ENCODE data around the gene KRTAP5-2.

The KRTAP5-2 gene

DNA sequence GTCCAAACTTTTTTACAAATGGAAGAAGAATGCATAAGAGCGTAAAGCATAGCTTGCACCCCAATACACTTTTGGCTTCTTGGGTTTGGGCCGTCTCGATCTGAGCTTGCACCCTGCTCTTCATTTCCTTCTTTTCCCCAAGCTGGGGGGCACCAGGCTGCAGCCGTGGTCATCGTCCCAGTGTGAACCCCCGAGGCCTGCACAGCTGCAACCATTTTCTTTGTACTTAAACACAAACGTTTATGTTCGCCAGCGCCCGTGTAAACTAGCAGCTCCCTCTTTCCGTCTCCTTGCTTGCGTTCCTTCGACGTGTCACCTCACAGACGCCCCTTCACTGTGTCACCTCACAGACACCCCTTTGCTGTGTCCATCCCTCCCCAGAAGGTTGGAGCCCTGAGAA lies 41.6 kb upstream of the KRTAP5-2 start:
- DNase-seq (ENCODE audit: low read depth, low spot score) = no peak
- H3K9ac ChIP-seq (ENCODE audit: insufficient read length) = no peak overlapping the region
- H3K27ac ChIP-seq = no peak overlapping the region

DNA sequence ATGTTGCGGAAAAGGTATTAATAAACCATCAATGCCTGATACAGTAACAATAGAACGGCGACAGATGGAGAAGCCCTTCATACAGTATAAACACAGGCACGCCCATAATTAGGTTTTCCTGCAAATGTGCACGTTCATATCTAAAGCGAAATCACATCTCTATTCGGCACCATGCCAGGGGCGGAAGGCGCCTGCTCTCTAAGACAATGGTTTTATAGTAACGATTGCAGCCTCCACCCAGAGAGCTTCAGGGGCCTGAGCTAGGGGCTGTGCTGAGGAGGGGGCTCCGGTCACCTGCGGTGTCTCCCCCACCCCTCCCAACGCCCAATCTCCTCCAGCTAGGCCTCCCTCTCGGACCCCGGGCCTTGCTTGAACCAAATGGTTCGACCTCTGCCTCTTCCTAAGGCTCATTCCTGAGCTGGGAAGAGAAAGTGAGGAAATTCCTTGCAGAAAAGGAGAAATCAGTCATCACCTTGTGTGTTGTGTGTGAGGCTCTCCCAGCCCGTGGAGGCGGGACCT lies 41.1 kb upstream of the KRTAP5-2 start:
- peak; percentile 1 for DNase-seq (ENCODE audit: low read depth, low spot score)
- TF ChIP-seq FOXP2 (optimal IDR thresholded peaks at IDR 0.05; ENCODE audit: control extremely low read depth, extremely low read length, insufficient read depth) (no peak), EZH2 (IDR thresholded peaks at IDR 0.05) (no peak), POLR2AphosphoS5 (IDR thresholded peaks at IDR 0.05; ENCODE audit: borderline replicate concordance, low read depth, low read length) (no peak)

More for the DNA sequence above, 41.6 kb upstream of the KRTAP5-2 start:
- no peak for TF ChIP-seq FOXP2 (optimal IDR thresholded peaks at IDR 0.05; ENCODE audit: control extremely low read depth, extremely low read length, insufficient read depth)
- TF ChIP-seq EZH2 (IDR thresholded peaks at IDR 0.05) = no peak
- TF ChIP-seq POLR2AphosphoS5 (IDR thresholded peaks at IDR 0.05; ENCODE audit: borderline replicate concordance, low read depth, low read length) = no peak
- H3K36me3 ChIP-seq (ENCODE audit: insufficient read depth, low read length) = no peaks in the 10 kb centered on the region
- no peaks in the 10 kb centered on the region for H3K9me3 ChIP-seq (ENCODE audit: low read depth, low read length)
- H3K4me3 ChIP-seq = no peak overlapping the region

DNA sequence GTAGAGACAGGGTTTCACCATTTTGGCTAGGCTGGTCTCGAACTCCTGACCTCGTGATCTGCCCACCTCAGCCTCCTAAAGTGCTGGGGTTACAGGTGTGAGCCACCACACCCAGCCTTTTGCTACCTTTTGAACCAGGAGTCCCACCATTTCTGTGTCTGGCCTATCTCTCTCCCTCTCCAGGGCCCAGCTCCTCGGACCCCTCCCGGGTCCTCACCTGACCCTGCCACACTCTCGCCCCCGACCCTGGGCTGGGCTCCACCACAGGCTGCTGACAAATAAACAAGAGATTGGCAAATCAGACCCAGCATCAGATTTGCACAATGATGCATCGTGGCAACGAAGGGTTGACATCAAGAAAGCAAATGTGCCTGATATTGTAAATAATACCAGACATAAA lies 40.2 kb upstream of the KRTAP5-2 start:
- Histone ChIP-seq H3K27ac (no peak overlapping the region), H3K9me3 (ENCODE audit: low read depth, low read length) (no peaks in the 10 kb centered on the region), H3K36me3 (ENCODE audit: insufficient read depth, low read length) (no peaks in the 10 kb centered on the region), H3K4me3 (no peak overlapping the region), H3K9ac (ENCODE audit: insufficient read length) (no peak overlapping the region)
- DNase-seq (ENCODE audit: low read depth, low spot score) = no peak
- TF ChIP-seq EZH2 (IDR thresholded peaks at IDR 0.05) (no peak), FOXP2 (optimal IDR thresholded peaks at IDR 0.05; ENCODE audit: control extremely low read depth, extremely low read length, insufficient read depth) (no peak), POLR2AphosphoS5 (IDR thresholded peaks at IDR 0.05; ENCODE audit: borderline replicate concordance, low read depth, low read length) (no peak)

More for the DNA sequence above, 41.1 kb upstream of the KRTAP5-2 start:
- no peak overlapping the region for H3K4me3 ChIP-seq
- H3K27ac ChIP-seq = no peak overlapping the region
- no peaks in the 10 kb centered on the region for H3K36me3 ChIP-seq (ENCODE audit: insufficient read depth, low read length)
- no peaks in the 10 kb centered on the region for H3K9me3 ChIP-seq (ENCODE audit: low read depth, low read length)
- no peak overlapping the region for H3K9ac ChIP-seq (ENCODE audit: insufficient read length)

DNA sequence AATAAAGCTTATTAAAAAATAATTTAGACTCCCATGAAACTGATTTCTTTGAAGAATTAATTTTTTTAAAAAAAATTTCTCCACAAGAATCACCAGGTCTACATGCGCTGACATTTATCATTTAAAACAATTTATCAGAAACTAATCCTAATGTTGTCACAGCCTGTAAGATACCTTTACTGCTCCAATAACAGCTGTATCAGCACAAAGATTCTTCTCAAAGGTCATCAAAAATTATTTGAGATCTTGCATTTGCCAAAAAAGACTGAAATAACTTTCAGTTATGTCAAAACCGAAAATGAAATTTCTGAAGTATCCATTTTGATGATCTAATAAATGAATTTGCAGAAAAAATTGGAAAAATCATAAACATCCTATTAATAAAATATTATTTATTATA lies 39.5 kb upstream of the KRTAP5-2 start:
- DNase-seq (ENCODE audit: low read depth, low spot score) = no peak
- H3K4me3 ChIP-seq = no peak overlapping the region
- no peak overlapping the region for H3K9ac ChIP-seq (ENCODE audit: insufficient read length)
- TF ChIP-seq FOXP2 (optimal IDR thresholded peaks at IDR 0.05; ENCODE audit: control extremely low read depth, extremely low read length, insufficient read depth) (no peak), POLR2AphosphoS5 (IDR thresholded peaks at IDR 0.05; ENCODE audit: borderline replicate concordance, low read depth, low read length) (no peak), EZH2 (IDR thresholded peaks at IDR 0.05) (no peak)
- no peak overlapping the region for H3K27ac ChIP-seq
- no peaks in the 10 kb centered on the region for H3K9me3 ChIP-seq (ENCODE audit: low read depth, low read length)
- H3K36me3 ChIP-seq (ENCODE audit: insufficient read depth, low read length) = no peaks in the 10 kb centered on the region

DNA sequence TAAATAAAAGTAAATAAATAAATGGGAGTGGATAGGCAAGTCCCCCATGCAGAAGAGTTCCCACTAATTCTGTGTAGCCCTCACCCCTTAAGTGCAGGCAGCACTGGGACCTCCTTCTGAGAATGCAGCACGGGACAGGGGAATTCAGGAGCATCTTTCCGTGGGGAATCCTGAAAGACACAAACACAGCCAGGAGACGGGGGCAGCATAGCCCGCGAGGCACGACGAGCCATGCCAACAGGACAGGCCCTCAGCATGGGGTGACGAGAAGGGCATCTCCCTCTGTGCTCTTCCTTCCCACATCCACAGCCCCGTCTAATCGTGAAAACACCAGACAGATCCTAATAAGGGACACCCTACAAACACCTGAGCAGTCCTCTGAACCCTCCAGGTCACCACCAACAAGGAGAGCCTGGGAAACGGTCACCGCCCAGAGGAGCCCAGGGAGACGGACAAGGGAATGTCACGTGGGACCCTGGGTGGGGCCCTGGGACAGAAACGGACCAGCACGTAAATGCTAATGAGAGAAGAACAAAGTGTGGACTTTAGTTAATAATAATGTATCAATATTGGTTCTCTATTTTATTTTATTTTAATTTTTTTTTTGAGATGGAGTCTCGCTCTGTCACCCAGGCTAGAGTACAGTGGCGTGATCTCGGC lies 38.3 kb upstream of the KRTAP5-2 start:
- no peaks in the 10 kb centered on the region for H3K36me3 ChIP-seq (ENCODE audit: insufficient read depth, low read length)
- H3K27ac ChIP-seq = no peak overlapping the region
- no peak overlapping the region for H3K4me3 ChIP-seq
- no peaks in the 10 kb centered on the region for H3K9me3 ChIP-seq (ENCODE audit: low read depth, low read length)
- no peak for TF ChIP-seq FOXP2 (optimal IDR thresholded peaks at IDR 0.05; ENCODE audit: control extremely low read depth, extremely low read length, insufficient read depth)
- TF ChIP-seq POLR2AphosphoS5 (IDR thresholded peaks at IDR 0.05; ENCODE audit: borderline replicate concordance, low read depth, low read length) = no peak
- TF ChIP-seq EZH2 (IDR thresholded peaks at IDR 0.05) = no peak
- no peak for DNase-seq (ENCODE audit: low read depth, low spot score)
- H3K9ac ChIP-seq (ENCODE audit: insufficient read length) = no peak overlapping the region

DNA sequence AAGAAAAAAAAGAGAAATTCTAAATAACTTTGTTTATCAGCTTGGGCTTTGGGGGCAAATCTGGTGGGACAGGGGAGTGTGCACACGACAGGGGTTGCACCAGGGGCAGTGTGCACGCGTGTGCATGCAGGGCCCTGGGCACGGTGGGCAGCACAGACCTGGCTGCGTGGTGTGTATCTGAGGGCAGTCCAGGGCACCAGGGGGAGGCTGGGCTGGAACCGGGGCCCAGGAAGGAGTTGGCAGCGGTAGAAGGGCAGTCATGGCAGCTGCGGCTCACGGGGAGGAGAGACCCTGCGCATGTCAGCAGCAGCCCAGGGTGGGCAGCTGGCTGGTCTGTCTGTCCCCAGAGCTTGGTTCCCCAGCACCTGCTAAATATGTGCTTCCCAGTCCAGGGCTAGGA lies 35.8 kb upstream of the KRTAP5-2 start:
- Histone ChIP-seq H3K9me3 (ENCODE audit: low read depth, low read length) (no peaks in the 10 kb centered on the region), H3K27ac (no peak overlapping the region), H3K36me3 (ENCODE audit: insufficient read depth, low read length) (no peaks in the 10 kb centered on the region), H3K9ac (ENCODE audit: insufficient read length) (no peak overlapping the region), H3K4me3 (no peak overlapping the region)
- no peak for DNase-seq (ENCODE audit: low read depth, low spot score)
- no peak for TF ChIP-seq FOXP2 (optimal IDR thresholded peaks at IDR 0.05; ENCODE audit: control extremely low read depth, extremely low read length, insufficient read depth)
- no peak for TF ChIP-seq POLR2AphosphoS5 (IDR thresholded peaks at IDR 0.05; ENCODE audit: borderline replicate concordance, low read depth, low read length)
- no peak for TF ChIP-seq EZH2 (IDR thresholded peaks at IDR 0.05)

DNA sequence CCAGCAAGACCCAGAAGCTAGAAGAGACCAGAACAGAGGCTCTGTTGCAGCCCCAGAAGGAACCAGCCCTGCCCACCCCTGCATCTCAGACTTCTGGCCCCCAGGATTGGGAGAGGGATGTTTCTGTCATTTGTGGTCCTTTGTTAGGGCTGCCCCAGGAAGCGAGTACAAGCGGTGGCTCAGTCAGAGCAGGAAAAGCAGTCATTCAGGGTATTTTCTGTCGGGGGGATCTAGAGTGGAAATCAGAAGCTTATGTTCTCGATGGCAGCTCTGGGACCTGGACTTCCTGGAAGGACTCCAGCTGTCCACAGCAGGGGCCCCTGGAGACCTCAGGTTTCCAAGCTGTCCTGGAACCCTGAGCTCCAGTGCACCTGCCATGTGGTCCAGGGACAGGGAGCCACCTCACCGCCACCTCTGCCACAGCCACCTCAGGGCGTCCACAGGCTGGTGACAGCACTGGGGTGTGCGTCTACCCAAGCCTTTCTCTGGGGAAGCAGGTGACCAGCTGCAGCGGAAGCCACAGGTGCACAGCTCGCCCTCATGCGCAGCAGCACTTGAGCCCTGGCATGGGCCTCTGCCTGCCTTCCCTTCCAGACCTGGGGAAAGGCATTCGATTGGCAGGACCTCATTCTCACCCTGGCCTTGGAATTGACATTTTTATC lies 34.1 kb upstream of the KRTAP5-2 start:
- H3K9me3 ChIP-seq (ENCODE audit: low read depth, low read length) = no peaks in the 10 kb centered on the region
- H3K27ac ChIP-seq = no peak overlapping the region
- no peak overlapping the region for H3K4me3 ChIP-seq
- no peak for DNase-seq (ENCODE audit: low read depth, low spot score)
- TF ChIP-seq FOXP2 (optimal IDR thresholded peaks at IDR 0.05; ENCODE audit: control extremely low read depth, extremely low read length, insufficient read depth) (no peak), EZH2 (IDR thresholded peaks at IDR 0.05) (no peak), POLR2AphosphoS5 (IDR thresholded peaks at IDR 0.05; ENCODE audit: borderline replicate concordance, low read depth, low read length) (no peak)
- no peak overlapping the region for H3K9ac ChIP-seq (ENCODE audit: insufficient read length)
- H3K36me3 ChIP-seq (ENCODE audit: insufficient read depth, low read length) = no peaks in the 10 kb centered on the region

DNA sequence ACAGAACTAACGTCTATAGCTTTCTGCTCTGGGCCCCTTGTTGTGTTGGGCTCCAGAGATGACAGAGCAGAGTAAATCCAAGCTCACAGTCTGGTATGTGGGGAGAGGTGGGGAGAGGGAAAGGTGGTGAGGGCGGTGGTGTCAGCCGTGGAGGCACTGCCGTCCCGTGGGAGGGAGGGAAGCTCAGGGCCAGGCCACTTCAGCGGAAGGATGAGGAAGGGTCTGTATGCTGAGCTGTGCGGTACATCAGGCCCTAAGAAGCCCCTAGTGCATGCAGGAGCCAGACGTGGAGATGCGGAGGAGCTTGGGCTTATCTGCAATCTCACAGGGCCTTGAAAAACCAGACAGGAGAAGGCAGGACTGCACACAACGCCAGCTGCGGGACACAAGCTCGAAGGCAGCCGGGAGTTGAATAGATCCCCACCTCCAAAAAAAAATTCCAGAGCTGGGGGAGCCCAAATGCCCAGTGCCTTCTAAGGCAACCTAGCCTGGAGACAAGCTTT lies 33.0 kb upstream of the KRTAP5-2 start:
- H3K9me3 ChIP-seq (ENCODE audit: low read depth, low read length) = no peaks in the 10 kb centered on the region

More for the DNA sequence above, 33.0 kb upstream of the KRTAP5-2 start:
- Histone ChIP-seq H3K9ac (ENCODE audit: insufficient read length) (no peak overlapping the region), H3K36me3 (ENCODE audit: insufficient read depth, low read length) (no peaks in the 10 kb centered on the region), H3K4me3 (no peak overlapping the region), H3K27ac (no peak overlapping the region)
- no peak for DNase-seq (ENCODE audit: low read depth, low spot score)
- TF ChIP-seq EZH2 (IDR thresholded peaks at IDR 0.05) = no peak
- no peak for TF ChIP-seq FOXP2 (optimal IDR thresholded peaks at IDR 0.05; ENCODE audit: control extremely low read depth, extremely low read length, insufficient read depth)
- TF ChIP-seq POLR2AphosphoS5 (IDR thresholded peaks at IDR 0.05; ENCODE audit: borderline replicate concordance, low read depth, low read length) = no peak
